SK-N-MC (cell line): ENCODE measurements around the gene RECQL5.

ENCODE experiments used
- EZH2 ChIP-seq: fragments of 200-600 bp; sonication (generic); IDR thresholded peaks from one replicate; pipeline ENCODE4 v1.6.1; 2017; ENCODE audit warnings: antibody characterized with exemption
- FOXP2 ChIP-seq: optimal IDR thresholded peaks from 2 replicates; pipeline ENCODE3; 2011; ENCODE audit warnings: mild to moderate bottlenecking, moderate library complexity; ENCODE audit not compliant: insufficient read depth; ENCODE audit errors: extremely low read length, control extremely low read depth
- POLR2AphosphoS5 ChIP-seq: IDR thresholded peaks from 2 replicates; pipeline ENCODE4 v1.6.1; 2012; ENCODE audit warnings: mild to moderate bottlenecking, low read depth, low read length, borderline replicate concordance

GRCh38 chr17:75712446-75712845, 45.5 kb upstream of the RECQL5 start:
- TF ChIP-seq POLR2AphosphoS5 (no peak), FOXP2 (no peak), EZH2 (no peak)
